K562 (cell line): ENCODE measurements around the gene CCSER1. TPM values are rescaled to one million over a fixed set of nuclear protein-coding genes. Genes with fewer than 3 reads are reported as not detected.

ENCODE experiments used
- ATAC-seq: fragments of 200-7000 bp; cut with Tn5 transposase; 3 replicates; pipeline ENCODE4 v1.9.1; 2020; ENCODE audit warnings: moderate library complexity
- BruUV-seq: library from RNA; stranded (reverse); fragments of 400-500 nt; replicated peaks from 2 replicates; lab custom pipeline; 2021; lab: Mats Ljungman, UMichigan
- CTCF ChIA-PET: fragments of 300-600 bp; formaldehyde crosslinking; extraction: SDS; loops from one replicate; lab custom pipeline; 2021; ENCODE audit warnings: low intra/inter-chr PET ratio; lab: Yijun Ruan, JAX
- POLR2A ChIA-PET: fragments of 300-600, 350-650 bp; sonication (Branson Sonifier 250); formaldehyde crosslinking; extraction: SDS; loops from one replicate; lab custom pipeline; 2021; ENCODE audit warnings: antibody characterized with exemption, inconsistent platforms; lab: Yijun Ruan, JAX
- DNase-seq, 4 experiments: peaks; one replicate each; pipeline versions ENCODE4 v3.0.0 to v3.0.0-alpha.2; 2011 to 2018; ENCODE audit warnings: low spot score in 3 of 4, mixed read lengths in 3 of 4; ENCODE audit errors: extremely low read depth in 1 of 4
- FAIRE-seq: peaks from 2 replicates; lab custom pipeline; 2011; peaks lifted over from hg19 to GRCh38; lab: Jason Lieb, UNC
- H2AFZ ChIP-seq: 2 replicates; pipeline ENCODE4 v1.6.0; 2011; ENCODE audit warnings: low read depth, low read length, control low read depth, inconsistent platforms
- H3K27ac ChIP-seq: fragments of 200-600 bp; 3 replicates; pipeline ENCODE4 v1.8.0; 2011; ENCODE audit warnings: low read depth, mild to moderate bottlenecking, control low read depth, inconsistent platforms, low read length, moderate library complexity, mixed read lengths; ENCODE audit errors: extremely low read depth
- H3K27me3 ChIP-seq, 2 experiments: fragments of 300-600 bp in 1 of 2; 2 replicates in 1 of 2; 3 replicates in 1 of 2; pipeline versions ENCODE4 v1.6.0 to v1.8.0; 2011; ENCODE audit warnings: inconsistent platforms in 2 of 2, low read length in 2 of 2, mild to moderate bottlenecking in 1 of 2, mixed read lengths in 1 of 2, moderate library complexity in 1 of 2; ENCODE audit not compliant: control insufficient read depth in 2 of 2, insufficient read depth in 2 of 2
- H3K36me3 ChIP-seq: fragments of 300-600 bp; 3 replicates; pipeline ENCODE4 v1.8.0; 2011; ENCODE audit warnings: mild to moderate bottlenecking, low read length, inconsistent platforms; ENCODE audit not compliant: control insufficient read depth, insufficient read depth
- H3K4me1 ChIP-seq, 2 experiments: fragments of 200-600 bp in 1 of 2; replicated peaks in 1 of 2; 2 replicates in 1 of 2; 3 replicates in 1 of 2; pipeline versions ENCODE4 v1.5.1 to v1.8.0; 2011; ENCODE audit warnings: inconsistent platforms in 2 of 2, low read length in 2 of 2, mild to moderate bottlenecking in 1 of 2, mixed read lengths in 1 of 2, moderate library complexity in 1 of 2; ENCODE audit not compliant: control insufficient read depth in 2 of 2, insufficient read depth in 2 of 2
- H3K4me2 ChIP-seq: 2 replicates; pipeline ENCODE4 v1.6.1; 2011; ENCODE audit warnings: low read length, control low read depth, inconsistent platforms, mixed read lengths; ENCODE audit not compliant: insufficient read depth
- H3K4me3 ChIP-seq: fragments of 200-600 bp; sonication (generic), shearing (Covaris generic); 2 replicates; pipeline ENCODE4 v1.5.1; 2016; ENCODE audit warnings: control low read depth, inconsistent platforms
- H3K79me2 ChIP-seq: fragments of 200-600 bp; 3 replicates; pipeline ENCODE4 v1.8.0; 2011; ENCODE audit warnings: low read length, inconsistent platforms; ENCODE audit not compliant: control insufficient read depth, insufficient read depth
- H3K9ac ChIP-seq, 2 experiments: 2 replicates each; pipeline versions ENCODE4 v1.6.0 to v1.6.1; 2011; ENCODE audit warnings: low read depth in 2 of 2, low read length in 2 of 2, control low read depth in 1 of 2, inconsistent platforms in 1 of 2, mild to moderate bottlenecking in 1 of 2, mixed read lengths in 1 of 2; ENCODE audit not compliant: insufficient read depth in 1 of 2
- H3K9me1 ChIP-seq: one replicate; pipeline ENCODE4 v1.6.0; 2011; ENCODE audit warnings: inconsistent platforms, mild to moderate bottlenecking, low read length, moderate library complexity; ENCODE audit not compliant: control insufficient read depth, insufficient read depth
- H3K9me3 ChIP-seq: replicated peaks from 2 replicates; pipeline ENCODE4 v1.5.1; 2011; ENCODE audit warnings: low read depth, low read length, inconsistent platforms; ENCODE audit not compliant: control insufficient read depth, insufficient read depth
- H4K20me1 ChIP-seq: replicated peaks from 2 replicates; pipeline ENCODE4 v1.6.1; 2011; ENCODE audit warnings: low read length, inconsistent platforms, mixed read lengths; ENCODE audit not compliant: control insufficient read depth, insufficient read depth
- C11orf30 ChIP-seq: fragments of 450-650 bp; IDR thresholded peaks from 2 replicates; pipeline ENCODE4 v1.6.1; 2016; ENCODE audit warnings: low read depth, mild to moderate bottlenecking
- ETV6 ChIP-seq, 3 experiments: fragments of 150-350 bp in 1 of 3; sonication (generic) in 1 of 3; formaldehyde crosslinking in 1 of 3; IDR thresholded peaks; 2 replicates each; pipeline versions ENCODE4 v1.6.1 to v1.8.0; 2014 to 2022; ENCODE audit warnings: borderline replicate concordance in 2 of 3, low read depth in 2 of 3, antibody characterized with exemption in 1 of 3, low read length in 1 of 3, mild to moderate bottlenecking in 1 of 3, missing genetic modification reagents in 1 of 3
- MAFF ChIP-seq: IDR thresholded peaks from 2 replicates; pipeline ENCODE4 v1.6.1; 2012; ENCODE audit warnings: low read length, improper control_type of control experiment
- MAFG ChIP-seq: fragments of 450-650 bp; conservative IDR thresholded peaks from 2 replicates; pipeline ENCODE4 v1.6.1; 2016; ENCODE audit warnings: missing genetic modification characterization, missing compliant biosample characterization
- MAFK ChIP-seq: IDR thresholded peaks from 2 replicates; pipeline ENCODE4 v1.6.1; 2011; ENCODE audit warnings: low read length, improper control_type of control experiment
- ZNF316 ChIP-seq: fragments of 450-650 bp; IDR thresholded peaks from 2 replicates; pipeline ENCODE4 v1.6.1; 2016
- WGBS: fragments of 100-300 bp; shearing (Covaris generic); methylation state at CpG from one replicate; pipeline ENCODE4 v1.1.6; 2016; ENCODE audit warnings: low coverage, mixed read lengths; ENCODE audit not compliant: insufficient coverage; ENCODE audit errors: missing lambda C conversion rate; 5-methylcytosine and 5-hydroxymethylcytosine counted together
- in situ Hi-C: fragments of 300-500 bp; cut with MboI; formaldehyde crosslinking; loops from 4 replicates; pipeline ENCODE4 v1.15.0; 2018; ENCODE audit warnings: inconsistent platforms, mixed read lengths
- intact Hi-C: fragments of 100-400 bp; cut with micrococcal nuclease; formaldehyde crosslinking; loops from 2 replicates; pipeline ENCODE4 v1.14.2; 2022
- polyA plus RNA-seq, 8 experiments: library from polyadenylated mRNA; depleted of rRNA in 4 of 8; stranded (reverse) in 5 of 8; unstranded in 3 of 8; fragments of >200 nt; fragmentation: Nextera tagmentation in 2 of 8; fragmentation: Illumina TruSeq in 1 of 8; extraction: Ambion mirVana in 2 of 8; extraction: Trizol in 1 of 8; gene quantifications; 2 replicates each; pipeline versions ENCODE4 v1.2.1 to v1.2.3, GENCODE V29; 2011 to 2014; ENCODE audit warnings: inconsistent platforms in 1 of 8, missing spikeins in 1 of 8
- total RNA-seq, 7 experiments: library from RNA; depleted of rRNA in 6 of 7; stranded (reverse); fragments of >200 nt in 6 of 7; fragmentation: Illumina TruSeq in 2 of 7; extraction: Trizol in 2 of 7; gene quantifications; 2 replicates each; pipeline versions ENCODE4 v1.2.1 to v1.2.3, GENCODE V29; 2011 to 2021; ENCODE audit warnings: low replicate concordance in 1 of 7
- TF ChIP-seq, protein P1 (sequence below): fragments of 450-650 bp; IDR thresholded peaks from 2 replicates; pipeline ENCODE4 v1.6.1; 2016; ENCODE audit warnings: low read depth, mild to moderate bottlenecking, moderate library complexity

Gene CCSER1
- total and polyA plus RNA-seq, 9 of the 15 experiments (the other 6 are each of a cell fraction or from before 2014, with no cell fraction given) = not detected

DNA sequence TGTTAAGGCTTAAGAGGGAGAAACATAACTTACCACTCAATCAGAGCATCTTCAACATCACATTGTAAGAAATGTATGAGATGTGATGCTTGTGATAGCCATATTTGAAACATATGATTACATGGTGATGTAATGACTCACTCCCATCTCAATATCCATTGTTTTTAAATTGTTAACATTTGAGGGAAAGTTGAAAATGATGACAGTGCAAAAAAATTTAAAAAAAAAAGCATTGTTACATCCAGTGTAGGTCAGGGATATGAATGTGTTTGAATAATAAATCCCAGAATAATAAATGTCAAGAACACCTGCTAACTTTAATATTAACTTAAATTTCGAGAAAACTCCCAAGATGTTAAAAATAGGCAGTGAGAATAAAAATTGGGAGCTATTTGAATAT, 6.4 kb upstream of the CCSER1 start:
- no peaks in the 10 kb centered on the region for H3K36me3 ChIP-seq
- DNase-seq = no peak
- H3K4me3 ChIP-seq = no peak overlapping the region
- ChIA-PET CTCF (no interaction called here), POLR2A (no interaction called here)
- no peaks in the 10 kb centered on the region for H3K9me1 ChIP-seq
- H2AFZ ChIP-seq = no peak overlapping the region
- TF ChIP-seq C11orf30 (peak; percentile 47), MAFG (tag) (peak; percentile 78), MAFF (peak; percentile 86), ZNF316 (peak; percentile 84), MAFK (peak; percentile 89), ETV6 (IDR thresholded peaks at IDR 0.05; ENCODE audit: borderline replicate concordance in 1 of 2, low read depth in 2 of 2, low read length in 1 of 2) (no peak), ETV6 (CRISPR knock-in tag; IDR thresholded peaks at IDR 0.05; ENCODE audit: borderline replicate concordance) (no peak)
- TF ChIP-seq, protein P1, sequence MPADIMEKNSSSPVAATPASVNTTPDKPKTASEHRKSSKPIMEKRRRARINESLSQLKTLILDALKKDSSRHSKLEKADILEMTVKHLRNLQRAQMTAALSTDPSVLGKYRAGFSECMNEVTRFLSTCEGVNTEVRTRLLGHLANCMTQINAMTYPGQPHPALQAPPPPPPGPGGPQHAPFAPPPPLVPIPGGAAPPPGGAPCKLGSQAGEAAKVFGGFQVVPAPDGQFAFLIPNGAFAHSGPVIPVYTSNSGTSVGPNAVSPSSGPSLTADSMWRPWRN = no peak
- H3K4me2 ChIP-seq = no peak overlapping the region
- no peaks in the 10 kb centered on the region for H4K20me1 ChIP-seq
- H3K27ac ChIP-seq = no peak overlapping the region
- 5% methylated on average over 1 of the region's 1 CpG for WGBS
- H3K79me2 ChIP-seq = no peaks in the 10 kb centered on the region
- H3K9ac ChIP-seq = no peak overlapping the region
- no TSS peak for BruUV-seq
- intact Hi-C loops = no loop called here
- in situ Hi-C loops = no loop called here
- no peaks in the 10 kb centered on the region for H3K4me1 ChIP-seq
- FAIRE-seq = no peak
- no peaks in the 10 kb centered on the region for H3K27me3 ChIP-seq
- no peaks in the 10 kb centered on the region for H3K9me3 ChIP-seq
- ATAC-seq = no peak
